ENCODE results near the gene SRMS.
A peak's percentile ranks its signal among the peaks of the same experiment; 100 is the strongest.
"Not testable (repeated sequence)": the region's sequence is repeated elsewhere in the genome, so short reads cannot be mapped to it uniquely, and the experiment has no call there.

The SRMS gene

GRCh38 chr20:63565021-63565698, 17.6 kb upstream of the SRMS start:
- no peak for DNase-seq (ENCODE audit: low spot score)

- DNase-seq (ENCODE audit: low spot score) = no peak
These were observed 16.7 kb upstream of the SRMS start for GRCh38 chr20:63564036-63564810.

- DNase-seq (ENCODE audit: low spot score) = no peak
These were observed 15.8 kb upstream of the SRMS start for GRCh38 chr20:63563225-63563935.

GRCh38 chr20:63562461-63563224, 15.1 kb upstream of the SRMS start:
- no peak for DNase-seq (ENCODE audit: low spot score)

- no peak for DNase-seq (ENCODE audit: low spot score)
These were observed 14.3 kb upstream of the SRMS start for GRCh38 chr20:63561624-63562396.

- DNase-seq (ENCODE audit: low spot score) = no peak
These were observed 13.5 kb upstream of the SRMS start for GRCh38 chr20:63560856-63561609.

GRCh38 chr20:63560333-63560805, 12.8 kb upstream of the SRMS start:
- DNase-seq (ENCODE audit: low spot score) = no peak

GRCh38 chr20:63559485-63560332, 12.2 kb upstream of the SRMS start:
- not testable (repeated sequence) for DNase-seq (ENCODE audit: low spot score)

- no peak for DNase-seq (ENCODE audit: low spot score)
These were observed 11.4 kb upstream of the SRMS start for GRCh38 chr20:63558804-63559484.

GRCh38 chr20:63557481-63557891, 9.9 kb upstream of the SRMS start:
- no peak for DNase-seq (ENCODE audit: low spot score)

- DNase-seq (ENCODE audit: low spot score) = no peak
These were observed 9.4 kb upstream of the SRMS start for GRCh38 chr20:63556873-63557478.

GRCh38 chr20:63555661-63556381, 8.3 kb upstream of the SRMS start:
- DNase-seq (ENCODE audit: low spot score) = no peak

- DNase-seq (ENCODE audit: low spot score) = no peak
These were observed 7.1 kb upstream of the SRMS start for GRCh38 chr20:63554361-63555278.

- no peak for DNase-seq (ENCODE audit: low spot score)
These were observed 6.4 kb upstream of the SRMS start, which contains the start of gene FNDC11 for GRCh38 chr20:63553933-63554290. FNDC11 (plus strand) TSS chr20:63554159; CDS start chr20:63555664, 1,505 bp downstream.

- DNase-seq (ENCODE audit: low spot score) = peak; percentile 76
These were observed 5.8 kb upstream of the SRMS start for GRCh38 chr20:63553251-63553932.

All from LoVo (cell line).